Small intestine (tissue), 7 donors: ENCODE measurements around the gene PHC2. TPM values are rescaled to one million over a fixed set of nuclear protein-coding genes. Genes with fewer than 3 reads are reported as not detected.

ENCODE experiments used
- DNase-seq, 2 donors: peaks; one replicate each; pipeline versions ENCODE4 v3.0.0 to v3.0.0-alpha.2; 2013
- FAIRE-seq: peaks from 2 replicates; lab custom pipeline; 2012; peaks lifted over from hg19 to GRCh38; lab: Jason Lieb, UNC
- H3K27ac ChIP-seq, 3 donors: one replicate each; pipeline ENCODE4 v1.5.1; 2013; ENCODE audit warnings: low read length in 2 of 3, mild to moderate bottlenecking in 2 of 3, control low read depth in 1 of 3, inconsistent platforms in 1 of 3, low read depth in 1 of 3, moderate library complexity in 1 of 3
- H3K27me3 ChIP-seq, 3 donors: one replicate each; pipeline ENCODE4 v1.6.1; 2013; ENCODE audit warnings: low read length in 3 of 3, inconsistent platforms in 1 of 3; ENCODE audit not compliant: control insufficient read depth in 3 of 3, insufficient read depth in 3 of 3
- H3K36me3 ChIP-seq, 3 donors: one replicate each; pipeline ENCODE4 v1.6.1; 2013; ENCODE audit warnings: low read length in 3 of 3, inconsistent platforms in 1 of 3, low read depth in 1 of 3, mild to moderate bottlenecking in 1 of 3, moderate library complexity in 1 of 3; ENCODE audit not compliant: control insufficient read depth in 3 of 3, insufficient read depth in 2 of 3
- H3K4me1 ChIP-seq, 3 donors: one replicate each; pipeline ENCODE4 v1.6.1; 2013; ENCODE audit warnings: low read length in 2 of 3, inconsistent platforms in 1 of 3, low read depth in 1 of 3, mild to moderate bottlenecking in 1 of 3, moderate library complexity in 1 of 3; ENCODE audit not compliant: control insufficient read depth in 3 of 3, insufficient read depth in 2 of 3
- H3K4me3 ChIP-seq, 3 donors: one replicate each; pipeline ENCODE4 v1.5.1; 2013; ENCODE audit warnings: low read length in 3 of 3, control low read depth in 1 of 3, inconsistent platforms in 1 of 3, low read depth in 1 of 3, mild to moderate bottlenecking in 1 of 3, moderate library complexity in 1 of 3
- H3K9me3 ChIP-seq, 2 donors: one replicate each; pipeline ENCODE4 v1.6.1; 2013; ENCODE audit warnings: low read depth in 1 of 2, low read length in 1 of 2; ENCODE audit not compliant: control insufficient read depth in 2 of 2, insufficient read depth in 1 of 2
- WGBS, 3 donors: extraction: QIAGEN DNeasy Blood & Tissue Kit; methylation state at CpG; one replicate each; pipeline ENCODE4 v1.1.7; 2013; 5-methylcytosine and 5-hydroxymethylcytosine counted together
- polyA plus RNA-seq, 4 donors: library from polyadenylated mRNA; stranded (reverse) in 3 of 4; unstranded in 1 of 4; fragments of 200-250 nt in 3 of 4; fragments of 120-200 nt in 1 of 4; gene quantifications; one replicate each; pipeline versions ENCODE4 v1.2.1 to v1.2.3, GENCODE V29; 2013
- donor health status: healthy with polysubstance abuse.
- donor health status: control.
- donor health status: control.
- donor health status: Bipolar disorder and iron deficiency.
- donor health status: healthy.

PHC2 gene
- polyA plus RNA-seq, 4 donors = 41.2 to 110 (median 47.8) TPM

- H3K36me3 ChIP-seq = peaks cover 0 to 54% (median 0%) of the 10 kb centered on the region in 3 donors
- no peak for FAIRE-seq
- WGBS, 3 donors = 90 to 92% (median 90%) methylated on average over 5 of the region's 5 CpGs
Observed at GRCh38 chr1:33370827-33371226, 60.1 kb downstream of the PHC2 start.

DNA sequence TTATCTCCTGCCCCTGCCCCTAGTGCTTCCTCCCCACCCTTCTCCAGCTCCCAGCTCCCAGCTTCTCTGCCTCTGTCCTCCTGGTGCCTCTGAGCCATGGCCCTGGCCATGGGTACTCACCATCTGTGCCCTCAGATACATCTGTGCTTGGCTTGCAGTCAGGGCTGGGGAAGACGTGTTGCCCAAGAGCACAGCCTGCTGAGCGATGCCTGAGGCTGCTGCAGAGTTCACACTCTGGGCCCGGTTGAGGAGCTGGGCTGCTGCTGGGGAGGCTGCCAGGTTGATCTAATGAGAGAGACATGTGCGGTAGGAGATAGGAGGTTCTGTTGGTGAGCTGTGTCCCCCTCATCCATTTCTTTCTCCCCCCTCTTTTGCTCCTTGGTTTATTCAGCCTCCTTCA lies 60.6 kb downstream of the PHC2 start:
- peaks cover 0 to 59% (median 0%) of the 10 kb centered on the region in 3 donors for H3K36me3 ChIP-seq
- no peaks in the 10 kb centered on the region for H3K27me3 ChIP-seq
- WGBS, 3 donors = 66 to 80% (median 67%) methylated on average over 4 of the region's 4 CpGs
- H3K27ac ChIP-seq = no peak overlapping the region
- no peak for DNase-seq
- H3K9me3 ChIP-seq = no peaks in the 10 kb centered on the region
- peaks cover 0 to 9% (median 0%) of the 10 kb centered on the region in 3 donors for H3K4me1 ChIP-seq
- no peak overlapping the region for H3K4me3 ChIP-seq
- no peak for FAIRE-seq

More at GRCh38 chr1:33370827-33371226, 60.1 kb downstream of the PHC2 start:
- no peak for DNase-seq
- no peak overlapping the region for H3K27ac ChIP-seq
- H3K4me3 ChIP-seq = no peak overlapping the region
- no peaks in the 10 kb centered on the region for H3K27me3 ChIP-seq
- no peaks in the 10 kb centered on the region for H3K9me3 ChIP-seq
- peaks cover 0 to 4% (median 0%) of the 10 kb centered on the region in 3 donors for H3K4me1 ChIP-seq

GRCh38 chr1:33369764-33370163 lies 61.1 kb downstream of the PHC2 start:
- no peak for FAIRE-seq
- no peak for DNase-seq

GRCh38 chr1:33369081-33369480 lies 61.8 kb downstream of the PHC2 start:
- DNase-seq = no peak
- Histone ChIP-seq H3K9me3 (no peaks in the 10 kb centered on the region), H3K36me3 (peaks cover 0 to 65% (median 0%) of the 10 kb centered on the region in 3 donors), H3K27ac (no peak overlapping the region), H3K4me1 (peaks cover 0 to 16% (median 0%) of the 10 kb centered on the region in 3 donors), H3K27me3 (no peaks in the 10 kb centered on the region), H3K4me3 (no peak overlapping the region)
- no peak for FAIRE-seq
- 79 to 85% (median 85%) methylated on average over 9 of the region's 9 CpGs for WGBS, 3 donors

More at GRCh38 chr1:33369764-33370163, 61.1 kb downstream of the PHC2 start:
- whole genome bisulfite sequencing, 3 donors = 30 to 89% (median 72%) methylated on average over 2 of the region's 2 CpGs
- peaks cover 0 to 12% (median 0%) of the 10 kb centered on the region in 3 donors for H3K4me1 ChIP-seq
- H3K27me3 ChIP-seq = no peaks in the 10 kb centered on the region
- no peaks in the 10 kb centered on the region for H3K9me3 ChIP-seq
- peaks cover 0 to 64% (median 0%) of the 10 kb centered on the region in 3 donors for H3K36me3 ChIP-seq
- no peak overlapping the region for H3K4me3 ChIP-seq
- no peak overlapping the region for H3K27ac ChIP-seq

GRCh38 chr1:33368431-33368830 lies 62.5 kb downstream of the PHC2 start:
- H3K27ac ChIP-seq = no peak overlapping the region
- FAIRE-seq = no peak
- WGBS, 3 donors = 85 to 89% (median 86%) methylated on average over 15 of the region's 15 CpGs
- peaks cover 0 to 21% (median 0%) of the 10 kb centered on the region in 3 donors for H3K4me1 ChIP-seq
- no peak for DNase-seq
- H3K4me3 ChIP-seq = no peak overlapping the region
- no peaks in the 10 kb centered on the region for H3K27me3 ChIP-seq
- no peaks in the 10 kb centered on the region for H3K9me3 ChIP-seq
- peaks cover 0 to 61% (median 0%) of the 10 kb centered on the region in 3 donors for H3K36me3 ChIP-seq

DNA sequence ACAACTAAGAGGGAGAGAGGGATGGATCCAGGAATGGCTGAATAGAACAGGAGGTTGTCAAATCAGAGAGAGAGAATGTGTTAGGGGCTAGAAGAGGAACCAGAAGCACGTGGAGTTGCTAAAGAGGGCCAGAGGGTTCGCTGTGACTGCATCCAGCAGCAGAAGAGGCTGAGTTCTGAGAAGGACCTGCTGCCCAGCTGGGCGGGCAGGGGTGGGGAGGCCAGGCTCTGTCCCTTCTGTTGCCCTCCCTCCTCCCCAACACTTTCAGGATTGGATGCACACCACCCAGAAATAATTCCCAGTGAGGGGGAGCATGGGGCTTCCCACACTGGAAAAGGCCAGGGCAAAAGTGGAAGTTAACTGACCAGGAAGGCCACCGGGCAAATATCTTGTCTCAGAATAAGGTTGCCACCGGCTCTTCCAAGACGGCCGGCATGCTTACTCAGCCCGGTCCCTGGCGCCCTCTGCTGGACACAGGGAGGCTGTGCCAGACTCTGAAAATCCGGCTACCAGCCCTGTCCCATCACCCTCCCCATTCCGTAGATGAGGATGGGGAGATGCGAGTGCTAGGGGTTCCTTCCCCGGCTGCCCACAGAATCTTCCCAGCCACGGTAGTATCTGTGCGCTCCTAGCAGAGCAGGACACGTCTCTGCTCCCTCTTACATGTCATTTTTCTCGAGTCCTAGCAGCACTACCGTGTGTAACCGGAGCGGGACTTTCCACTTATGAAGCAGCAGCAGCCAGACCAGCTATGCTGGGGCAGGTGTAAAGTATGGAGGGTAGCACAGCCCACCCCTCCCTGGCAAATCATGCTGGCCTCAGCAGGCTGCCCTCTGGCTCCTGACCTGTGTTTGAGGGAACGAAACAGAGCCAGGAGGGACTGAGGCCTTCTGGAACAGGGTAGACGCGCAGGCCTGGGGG lies 63.1 kb downstream of the PHC2 start:
- WGBS, 3 donors = 28 to 34% (median 33%) methylated on average over 22 to 23 of the region's 23 CpGs
- DNase-seq (peak; percentile 79 to 85), FAIRE-seq (no peak)
- Histone ChIP-seq H3K36me3 (peaks cover 0 to 61% (median 0%) of the 10 kb centered on the region in 3 donors), H3K27ac (no peak overlapping the region), H3K4me1 (peaks cover 0 to 24% (median 0%) of the 10 kb centered on the region in 3 donors), H3K4me3 (no peak overlapping the region), H3K27me3 (no peaks in the 10 kb centered on the region), H3K9me3 (no peaks in the 10 kb centered on the region)

DNA sequence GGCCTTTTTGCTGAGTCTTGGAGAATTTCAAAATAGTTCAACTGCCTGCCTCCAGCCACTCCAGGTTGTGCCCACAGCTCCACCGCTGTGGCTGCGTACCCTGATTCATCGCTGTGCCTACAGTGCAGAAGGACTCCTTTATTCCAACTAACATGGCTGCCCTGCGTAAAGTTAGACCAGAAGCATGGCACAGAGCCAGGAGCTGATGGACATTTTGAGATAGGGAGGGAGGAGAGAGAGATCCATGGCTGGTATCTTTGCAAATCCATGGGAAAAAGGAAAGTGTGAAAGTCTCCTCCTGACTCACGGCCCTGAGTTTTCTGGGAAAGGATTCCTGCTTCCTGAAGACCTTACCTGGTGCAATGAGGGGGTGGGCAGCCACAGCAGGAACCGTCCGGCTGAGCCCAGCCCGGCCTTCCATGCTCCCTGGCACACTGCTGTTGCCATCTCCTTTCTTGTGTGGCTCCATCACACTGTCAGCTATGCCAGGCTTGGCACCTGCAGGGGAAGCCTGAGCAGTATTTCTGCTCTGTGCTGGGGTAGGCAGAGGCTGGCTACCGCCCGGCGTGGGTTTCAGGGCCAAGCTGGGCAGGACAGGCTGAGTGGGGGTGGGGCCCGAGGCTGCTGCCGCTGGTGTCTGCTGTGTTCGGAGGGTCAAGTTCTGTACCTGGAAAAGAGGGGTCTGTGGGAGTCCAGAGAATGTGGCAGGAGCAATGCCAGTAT lies 64.0 kb downstream of the PHC2 start:
- no peaks in the 10 kb centered on the region for H3K9me3 ChIP-seq
- no peak overlapping the region for H3K4me3 ChIP-seq
- 81 to 82% (median 82%) methylated on average over 14 of the region's 14 CpGs for WGBS, 3 donors
- FAIRE-seq = no peak
- no peak overlapping the region for H3K27ac ChIP-seq
- H3K36me3 ChIP-seq = peaks cover 0 to 53% (median 0%) of the 10 kb centered on the region in 3 donors
- H3K27me3 ChIP-seq = no peaks in the 10 kb centered on the region
- no peak for DNase-seq
- peaks cover 0 to 24% (median 0%) of the 10 kb centered on the region in 3 donors for H3K4me1 ChIP-seq

GRCh38 chr1:33365560-33365997 lies 65.3 kb downstream of the PHC2 start:
- 52 to 73% (median 59%) methylated on average over 9 of the region's 9 CpGs for WGBS, 3 donors
- Histone ChIP-seq H3K36me3 (peaks cover 0 to 47% (median 0%) of the 10 kb centered on the region in 3 donors), H3K4me1 (peaks cover 0 to 24% (median 0%) of the 10 kb centered on the region in 3 donors), H3K4me3 (no peak overlapping the region), H3K9me3 (no peaks in the 10 kb centered on the region), H3K27ac (peak overlapping the region in 1 of 3 donors; percentile 83), H3K27me3 (no peaks in the 10 kb centered on the region)
- no peak for FAIRE-seq
- no peak for DNase-seq
